ENCODE data around the gene EIF2B4.

DNA sequence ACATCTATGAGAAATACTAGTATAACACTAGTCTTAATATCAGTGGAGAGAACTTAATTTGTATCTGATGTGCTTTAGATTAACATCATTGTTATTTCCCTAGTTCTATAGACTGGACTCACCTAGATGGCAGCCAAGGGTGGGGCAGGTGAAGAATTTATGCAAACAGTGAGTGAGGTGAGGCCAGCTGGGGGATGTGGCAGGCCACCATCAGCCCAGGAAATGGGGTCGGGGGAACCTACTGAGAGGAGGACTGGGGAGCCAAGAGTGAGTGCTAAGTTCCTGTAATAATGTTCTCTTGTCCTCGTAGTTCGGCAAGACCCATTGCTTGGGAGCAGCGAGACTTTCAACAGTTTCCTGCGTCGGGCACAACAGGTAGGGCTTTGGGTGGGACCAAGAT lies 2.8 kb upstream of the EIF2B4 start:
- TF ChIP-seq, protein P1, sequence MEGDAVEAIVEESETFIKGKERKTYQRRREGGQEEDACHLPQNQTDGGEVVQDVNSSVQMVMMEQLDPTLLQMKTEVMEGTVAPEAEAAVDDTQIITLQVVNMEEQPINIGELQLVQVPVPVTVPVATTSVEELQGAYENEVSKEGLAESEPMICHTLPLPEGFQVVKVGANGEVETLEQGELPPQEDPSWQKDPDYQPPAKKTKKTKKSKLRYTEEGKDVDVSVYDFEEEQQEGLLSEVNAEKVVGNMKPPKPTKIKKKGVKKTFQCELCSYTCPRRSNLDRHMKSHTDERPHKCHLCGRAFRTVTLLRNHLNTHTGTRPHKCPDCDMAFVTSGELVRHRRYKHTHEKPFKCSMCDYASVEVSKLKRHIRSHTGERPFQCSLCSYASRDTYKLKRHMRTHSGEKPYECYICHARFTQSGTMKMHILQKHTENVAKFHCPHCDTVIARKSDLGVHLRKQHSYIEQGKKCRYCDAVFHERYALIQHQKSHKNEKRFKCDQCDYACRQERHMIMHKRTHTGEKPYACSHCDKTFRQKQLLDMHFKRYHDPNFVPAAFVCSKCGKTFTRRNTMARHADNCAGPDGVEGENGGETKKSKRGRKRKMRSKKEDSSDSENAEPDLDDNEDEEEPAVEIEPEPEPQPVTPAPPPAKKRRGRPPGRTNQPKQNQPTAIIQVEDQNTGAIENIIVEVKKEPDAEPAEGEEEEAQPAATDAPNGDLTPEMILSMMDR (IDR thresholded peaks at IDR 0.05): no peak
- TF ChIP-seq EP300 (IDR thresholded peaks at IDR 0.05; ENCODE audit: low read depth): no peak

All from transverse colon (tissue), 3 donors.